GM12874 (cell line): ENCODE data around the gene NYAP2.

Experiments used
- TF ChIP-seq, protein P1 (sequence below): IDR thresholded peaks from 2 replicates; pipeline ENCODE4 v1.5.1; 2011; ENCODE audit warnings: low read depth, mild to moderate bottlenecking, control low read depth, low read length, moderate library complexity; ENCODE audit not compliant: insufficient read depth

NYAP2 gene

DNA sequence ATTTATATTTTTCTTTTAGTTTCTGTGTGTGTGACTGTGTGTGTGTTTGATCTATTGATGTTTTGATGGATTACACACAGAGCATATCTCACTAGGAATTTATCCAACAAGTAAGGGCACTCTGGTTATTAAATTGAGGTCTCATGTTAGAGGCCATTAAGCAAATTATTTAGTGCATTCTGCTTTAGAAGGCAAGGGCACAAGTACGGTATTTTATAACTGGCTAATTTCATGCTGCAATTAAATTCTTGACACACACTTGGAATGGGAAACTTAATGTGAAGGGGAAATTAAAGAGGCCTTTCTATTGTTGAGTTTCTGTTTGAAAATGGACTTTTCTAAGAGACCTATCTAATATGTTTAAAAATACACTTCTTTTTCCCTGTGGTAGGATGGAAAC is 25.8 kb downstream of the NYAP2 start:
- TF ChIP-seq, protein P1, sequence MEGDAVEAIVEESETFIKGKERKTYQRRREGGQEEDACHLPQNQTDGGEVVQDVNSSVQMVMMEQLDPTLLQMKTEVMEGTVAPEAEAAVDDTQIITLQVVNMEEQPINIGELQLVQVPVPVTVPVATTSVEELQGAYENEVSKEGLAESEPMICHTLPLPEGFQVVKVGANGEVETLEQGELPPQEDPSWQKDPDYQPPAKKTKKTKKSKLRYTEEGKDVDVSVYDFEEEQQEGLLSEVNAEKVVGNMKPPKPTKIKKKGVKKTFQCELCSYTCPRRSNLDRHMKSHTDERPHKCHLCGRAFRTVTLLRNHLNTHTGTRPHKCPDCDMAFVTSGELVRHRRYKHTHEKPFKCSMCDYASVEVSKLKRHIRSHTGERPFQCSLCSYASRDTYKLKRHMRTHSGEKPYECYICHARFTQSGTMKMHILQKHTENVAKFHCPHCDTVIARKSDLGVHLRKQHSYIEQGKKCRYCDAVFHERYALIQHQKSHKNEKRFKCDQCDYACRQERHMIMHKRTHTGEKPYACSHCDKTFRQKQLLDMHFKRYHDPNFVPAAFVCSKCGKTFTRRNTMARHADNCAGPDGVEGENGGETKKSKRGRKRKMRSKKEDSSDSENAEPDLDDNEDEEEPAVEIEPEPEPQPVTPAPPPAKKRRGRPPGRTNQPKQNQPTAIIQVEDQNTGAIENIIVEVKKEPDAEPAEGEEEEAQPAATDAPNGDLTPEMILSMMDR = no peak

DNA sequence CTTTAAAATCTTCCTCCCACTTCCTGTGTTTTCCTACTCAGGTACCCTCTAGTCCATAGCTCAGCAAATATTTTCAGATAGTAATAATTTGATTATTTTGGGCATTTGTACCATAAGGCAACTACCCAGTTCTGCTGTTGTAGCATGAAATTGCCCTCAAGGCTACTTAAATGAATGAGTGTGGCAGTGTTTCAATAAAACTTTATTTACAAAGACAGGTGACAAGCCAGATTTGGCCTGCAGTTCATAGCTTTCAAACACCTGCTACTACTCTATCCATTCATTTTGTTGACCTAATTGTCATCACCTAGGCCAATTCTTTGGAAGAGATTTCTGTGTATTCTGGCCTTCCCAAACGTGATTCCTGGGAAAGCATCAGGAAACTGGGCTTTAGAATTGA is 28.9 kb downstream of the NYAP2 start:
- TF ChIP-seq, protein P1 = no peak

DNA sequence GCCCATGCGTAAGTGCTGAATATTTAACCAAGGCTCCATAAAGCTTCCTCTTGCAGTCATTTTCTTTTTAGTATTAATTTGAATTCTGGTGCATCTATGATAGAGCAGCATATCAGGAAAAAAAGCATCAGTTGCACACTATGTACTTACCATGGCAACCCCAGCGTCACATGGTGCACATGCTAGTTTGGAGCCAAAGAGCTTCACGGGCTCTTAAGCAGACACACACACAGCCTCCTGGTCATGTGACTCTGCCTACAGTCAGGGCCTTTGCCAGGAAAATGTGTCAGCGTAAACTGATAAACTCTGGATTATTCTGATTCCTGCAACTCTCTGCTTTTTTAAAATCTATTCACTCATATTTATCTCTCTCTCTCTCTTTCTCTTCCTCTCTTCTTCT is 30.2 kb downstream of the NYAP2 start:
- TF ChIP-seq, protein P1 = no peak

DNA sequence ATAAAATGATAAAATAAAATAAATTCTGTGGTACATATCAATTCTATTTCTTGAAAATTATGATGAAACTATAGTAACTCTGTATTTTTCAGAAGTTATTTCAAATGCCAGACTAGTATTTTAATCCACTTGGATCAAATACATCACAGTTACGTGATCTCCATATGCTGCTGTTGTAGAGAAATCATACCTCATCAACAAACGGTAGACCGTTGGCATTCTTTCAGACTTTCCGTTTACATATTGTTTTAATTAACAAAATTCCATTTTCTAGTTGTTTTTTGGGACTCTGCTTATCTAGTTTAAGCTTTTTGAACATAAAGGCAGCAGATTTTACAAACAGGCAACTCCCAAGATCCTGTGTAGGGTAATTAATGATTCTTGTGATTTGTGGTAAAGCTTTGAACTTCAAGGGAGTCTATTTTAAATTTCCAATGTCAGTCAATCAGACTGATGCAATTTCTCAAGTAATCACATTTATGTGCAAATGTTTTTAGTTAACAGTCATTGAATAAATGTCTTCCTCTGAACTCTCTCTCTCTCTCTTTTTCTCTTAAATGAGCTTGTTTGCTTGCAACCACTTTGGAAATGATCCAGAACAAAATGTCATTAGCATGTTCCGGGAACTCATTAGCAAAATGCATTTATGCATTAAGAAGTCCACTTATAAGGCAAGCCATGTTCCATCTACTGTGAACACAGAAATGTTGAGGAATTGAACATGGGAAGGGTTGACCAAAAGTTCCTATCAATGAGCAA is 31.8 kb downstream of the NYAP2 start:
- TF ChIP-seq, protein P1 = no peak

DNA sequence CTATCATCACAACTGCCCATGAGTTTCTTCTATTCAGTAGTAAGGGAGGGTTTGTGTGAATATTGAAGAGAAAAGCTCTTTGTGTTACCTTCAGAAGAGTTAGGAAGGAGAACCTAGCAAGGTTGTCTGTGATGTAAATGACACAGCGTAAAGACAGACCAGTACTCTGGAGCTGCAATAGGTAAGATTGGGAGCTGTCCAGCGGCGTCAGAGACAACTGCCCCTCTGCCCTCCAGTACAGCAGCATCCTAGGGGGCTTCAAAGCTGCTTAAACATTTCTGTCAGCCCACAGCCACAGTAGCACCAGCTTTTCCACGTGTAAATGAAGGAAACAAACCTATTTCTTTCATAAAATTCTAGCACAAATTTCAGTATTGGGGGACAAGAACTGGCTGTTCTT is 34.5 kb downstream of the NYAP2 start:
- TF ChIP-seq, protein P1 = no peak

DNA sequence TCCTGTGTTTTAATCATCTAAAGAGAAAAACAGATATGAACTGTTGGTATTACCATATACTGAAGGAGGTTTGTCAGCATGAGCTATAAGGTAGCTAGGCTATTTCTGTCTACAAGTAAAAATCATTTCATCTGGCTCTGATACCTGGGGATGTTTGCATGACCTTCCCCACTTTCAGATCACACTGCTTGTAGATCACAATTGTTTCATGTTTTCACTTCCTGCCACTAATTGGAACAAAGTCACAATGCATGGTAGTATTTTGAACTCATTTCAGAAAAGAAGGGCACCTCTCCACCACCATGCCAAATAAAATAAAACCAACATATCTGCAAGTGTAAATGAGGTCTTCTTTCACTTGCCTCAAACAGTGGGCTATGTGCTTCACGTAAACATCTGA is 37.8 kb downstream of the NYAP2 start:
- TF ChIP-seq, protein P1 = no peak

DNA sequence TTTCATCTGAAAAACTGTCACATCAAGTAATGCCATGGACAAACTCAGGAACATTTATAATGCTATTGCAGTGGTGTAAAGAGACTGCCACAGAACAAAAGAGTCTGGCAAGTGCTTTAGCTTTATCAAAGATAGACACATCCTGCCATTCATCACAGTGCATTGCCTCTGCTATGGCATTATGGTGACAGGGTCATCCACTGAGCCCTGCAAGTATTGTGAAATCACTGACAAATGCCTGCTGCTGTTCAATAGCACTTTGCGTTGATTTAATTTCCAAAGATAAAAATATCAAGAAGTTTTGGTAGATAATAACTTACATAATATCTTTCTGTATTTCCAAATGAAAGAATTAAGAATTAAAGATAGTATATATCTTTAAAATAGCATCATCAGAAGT is 38.7 kb downstream of the NYAP2 start:
- TF ChIP-seq, protein P1 = no peak

DNA sequence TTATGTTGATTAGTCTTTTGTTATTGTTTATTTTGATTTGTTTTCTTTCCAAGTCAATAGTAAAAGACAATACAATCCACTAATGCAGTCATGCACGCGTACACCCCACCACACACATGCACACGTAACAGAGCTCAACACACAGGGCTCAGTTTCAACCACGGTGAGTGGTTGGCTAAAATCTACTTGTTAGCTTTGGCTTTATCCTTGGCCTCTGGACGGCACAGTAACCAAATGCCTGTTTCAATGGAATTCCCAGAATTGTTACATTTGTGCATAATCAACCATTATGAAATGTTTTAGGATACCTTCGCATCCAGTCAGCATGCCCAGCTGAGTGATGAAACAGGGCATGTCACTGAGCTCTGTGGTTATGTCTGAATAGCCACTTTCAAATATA is 53.2 kb downstream of the NYAP2 start:
- TF ChIP-seq, protein P1 = no peak
